GM12878 (cell line): ENCODE measurements around the gene PVALEF. TPM values are rescaled to one million over a fixed set of nuclear protein-coding genes. Genes with fewer than 3 reads are reported as not detected.

ENCODE experiments used
- ASH2L ChIP-seq: fragments of 300-600, 200-600 bp; sonication (generic); IDR thresholded peaks from 2 replicates; pipeline ENCODE4 v1.6.1; 2017; ENCODE audit warnings: low read depth, mild to moderate bottlenecking, borderline replicate concordance
- ATF3 ChIP-seq: IDR thresholded peaks from 2 replicates; pipeline ENCODE4 v1.6.1; 2011; ENCODE audit warnings: low read depth, mild to moderate bottlenecking, low read length, moderate library complexity, borderline replicate concordance; ENCODE audit errors: extremely low read depth
- BCL3 ChIP-seq: IDR thresholded peaks from 2 replicates; pipeline ENCODE4 v1.6.1; 2011; ENCODE audit warnings: borderline replicate concordance, low read depth, mild to moderate bottlenecking, moderate library complexity, low read length; ENCODE audit not compliant: insufficient read depth, poor library complexity, severe bottlenecking
- CBX3 ChIP-seq: fragments of 200-600 bp; sonication (generic); IDR thresholded peaks from 2 replicates; pipeline ENCODE4 v1.6.1; 2016; ENCODE audit warnings: low read depth, borderline replicate concordance
- CHD2 ChIP-seq: IDR thresholded peaks from 2 replicates; pipeline ENCODE4 v1.6.1; 2011; ENCODE audit warnings: low read depth, low read length, improper control_type of control experiment, borderline replicate concordance
- ELK1 ChIP-seq: IDR thresholded peaks from 2 replicates; pipeline ENCODE4 v1.6.1; 2012; ENCODE audit warnings: low read depth, low read length, improper control_type of control experiment
- GATAD2B ChIP-seq: fragments of 450-650 bp; conservative IDR thresholded peaks from 2 replicates; pipeline ENCODE4 v1.6.1; 2017; ENCODE audit warnings: low read depth, mild to moderate bottlenecking, moderate library complexity
- MAX ChIP-seq: IDR thresholded peaks from 2 replicates; pipeline ENCODE4 v1.6.1; 2012; ENCODE audit warnings: low read depth, low read length, improper control_type of control experiment
- MEF2B ChIP-seq: fragments of 450-650 bp; IDR thresholded peaks from 2 replicates; pipeline ENCODE4 v1.6.1; 2018; ENCODE audit warnings: mild to moderate bottlenecking, moderate library complexity; ENCODE audit not compliant: partially characterized antibody, poor library complexity, severe bottlenecking
- MTA2 ChIP-seq: fragments of 450-650 bp; IDR thresholded peaks from 2 replicates; pipeline ENCODE4 v1.6.1; 2016; ENCODE audit warnings: low read depth, mild to moderate bottlenecking, moderate library complexity
- MTA3 ChIP-seq: IDR thresholded peaks from 2 replicates; pipeline ENCODE4 v1.6.1; 2012; ENCODE audit warnings: low read length, inconsistent platforms, borderline replicate concordance
- NFIC ChIP-seq: IDR thresholded peaks from 2 replicates; pipeline ENCODE4 v1.6.1; 2012; ENCODE audit warnings: low read depth, mild to moderate bottlenecking, inconsistent platforms, low read length, moderate library complexity
- NFXL1 ChIP-seq: fragments of 450-650 bp; IDR thresholded peaks from 2 replicates; pipeline ENCODE4 v1.6.1; 2017; ENCODE audit warnings: antibody characterized with exemption, mild to moderate bottlenecking, borderline replicate concordance
- NR2C1 ChIP-seq: fragments of 450-650 bp; IDR thresholded peaks from 2 replicates; pipeline ENCODE4 v1.6.1; 2017; ENCODE audit warnings: antibody characterized with exemption, mild to moderate bottlenecking, moderate library complexity
- PAX8 ChIP-seq: fragments of 450-650 bp; IDR thresholded peaks from 2 replicates; pipeline ENCODE4 v1.6.1; 2017; ENCODE audit warnings: mild to moderate bottlenecking, moderate library complexity
- RB1 ChIP-seq: fragments of 450-650 bp; formaldehyde crosslinking; IDR thresholded peaks from 2 replicates; pipeline ENCODE4 v1.6.1; 2017; ENCODE audit warnings: mild to moderate bottlenecking, borderline replicate concordance
- SMAD5 ChIP-seq: IDR thresholded peaks from 2 replicates; pipeline ENCODE4 v1.6.1; 2016; ENCODE audit warnings: antibody characterized with exemption, low read depth
- TARDBP ChIP-seq: IDR thresholded peaks from 2 replicates; pipeline ENCODE4 v1.6.1; 2016; ENCODE audit warnings: borderline replicate concordance
- TBL1XR1 ChIP-seq: IDR thresholded peaks from 2 replicates; pipeline ENCODE4 v1.6.1; 2012; ENCODE audit warnings: low read depth, low read length, improper control_type of control experiment
- TCF3 ChIP-seq: IDR thresholded peaks from 2 replicates; pipeline ENCODE4 v1.6.1; 2012; ENCODE audit warnings: low read depth, mild to moderate bottlenecking, low read length, borderline replicate concordance; ENCODE audit not compliant: insufficient read depth
- TCF7 ChIP-seq: IDR thresholded peaks from 2 replicates; pipeline ENCODE4 v1.6.1; 2014; ENCODE audit warnings: antibody characterized with exemption, borderline replicate concordance
- USF2 ChIP-seq: IDR thresholded peaks from 2 replicates; pipeline ENCODE4 v1.6.1; 2011; ENCODE audit warnings: low read depth, low read length, improper control_type of control experiment, borderline replicate concordance
- ZBTB33 ChIP-seq: fragments of 450-650 bp; IDR thresholded peaks from 2 replicates; pipeline ENCODE4 v1.6.1; 2017; ENCODE audit warnings: mild to moderate bottlenecking
- ZNF217 ChIP-seq: fragments of 450-650 bp; IDR thresholded peaks from 2 replicates; pipeline ENCODE4 v1.6.1; 2017; ENCODE audit warnings: antibody characterized with exemption, mild to moderate bottlenecking
- ZZZ3 ChIP-seq: IDR thresholded peaks from 2 replicates; pipeline ENCODE4 v1.6.1; 2011; ENCODE audit warnings: low read depth; ENCODE audit not compliant: control insufficient read depth, insufficient read length
- polyA plus RNA-seq, 11 experiments: library from polyadenylated mRNA; depleted of rRNA in 4 of 11; unstranded in 6 of 11; stranded (reverse) in 5 of 11; fragments of >200 nt; fragmentation: Nextera tagmentation in 4 of 11; fragmentation: Illumina TruSeq in 1 of 11; extraction: Ambion mirVana in 4 of 11; extraction: Trizol in 1 of 11; gene quantifications; 1 replicate in 1 of 11; 2 replicates in 10 of 11; pipeline versions ENCODE4 v1.2.1 to v1.2.3, GENCODE V29; 2011 to 2016; ENCODE audit warnings: inconsistent platforms in 2 of 11, missing spikeins in 2 of 11, low read depth in 1 of 11
- total RNA-seq, 4 experiments: library from RNA; depleted of rRNA in 3 of 4; stranded (reverse); fragments of >200 nt in 3 of 4; fragmentation: Illumina TruSeq in 1 of 4; extraction: Trizol in 1 of 4; gene quantifications; 2 replicates each; pipeline versions ENCODE4 v1.2.1 to v1.2.3, GENCODE V29; 2013 to 2021

The PVALEF gene
- total and polyA plus RNA-seq, 10 of the 15 experiments (the other 5 are each of a cell fraction or from before 2014, with no cell fraction given) = not detected

- TF ChIP-seq RB1 (peak; percentile 95; the same call in 1 of the 2 replicates), NFIC (no peak), BCL3 (no peak), ELK1 (no peak), ZZZ3 (no peak), ATF3 (no peak), MTA3 (no peak), PAX8 (no peak), TCF3 (no peak), TARDBP (no peak), MAX (peak; percentile 90), ZNF217 (no peak), GATAD2B (peak; percentile 57), TBL1XR1 (no peak), USF2 (no peak), CBX3 (no peak), ZBTB33 (no peak), ASH2L (no peak), MTA2 (no peak), NR2C1 (no peak), SMAD5 (no peak), TCF7 (no peak), MEF2B (peak; percentile 11), CHD2 (peak; percentile 96), NFXL1 (no peak)
Measured at GRCh38 chr17:81222906-81223761, 57.8 kb downstream of the PVALEF start, which contains the start of gene CEP131 (continued).
